ENCODE measurements around the gene SSBP4. TPM values are rescaled to one million over a fixed set of nuclear protein-coding genes. Genes with fewer than 3 reads are reported as not detected.

The SSBP4 gene
- total and polyA plus RNA-seq, 3 donors from 2014 or later, result 80.5 to 118 (median 90.3) TPM

DNA sequence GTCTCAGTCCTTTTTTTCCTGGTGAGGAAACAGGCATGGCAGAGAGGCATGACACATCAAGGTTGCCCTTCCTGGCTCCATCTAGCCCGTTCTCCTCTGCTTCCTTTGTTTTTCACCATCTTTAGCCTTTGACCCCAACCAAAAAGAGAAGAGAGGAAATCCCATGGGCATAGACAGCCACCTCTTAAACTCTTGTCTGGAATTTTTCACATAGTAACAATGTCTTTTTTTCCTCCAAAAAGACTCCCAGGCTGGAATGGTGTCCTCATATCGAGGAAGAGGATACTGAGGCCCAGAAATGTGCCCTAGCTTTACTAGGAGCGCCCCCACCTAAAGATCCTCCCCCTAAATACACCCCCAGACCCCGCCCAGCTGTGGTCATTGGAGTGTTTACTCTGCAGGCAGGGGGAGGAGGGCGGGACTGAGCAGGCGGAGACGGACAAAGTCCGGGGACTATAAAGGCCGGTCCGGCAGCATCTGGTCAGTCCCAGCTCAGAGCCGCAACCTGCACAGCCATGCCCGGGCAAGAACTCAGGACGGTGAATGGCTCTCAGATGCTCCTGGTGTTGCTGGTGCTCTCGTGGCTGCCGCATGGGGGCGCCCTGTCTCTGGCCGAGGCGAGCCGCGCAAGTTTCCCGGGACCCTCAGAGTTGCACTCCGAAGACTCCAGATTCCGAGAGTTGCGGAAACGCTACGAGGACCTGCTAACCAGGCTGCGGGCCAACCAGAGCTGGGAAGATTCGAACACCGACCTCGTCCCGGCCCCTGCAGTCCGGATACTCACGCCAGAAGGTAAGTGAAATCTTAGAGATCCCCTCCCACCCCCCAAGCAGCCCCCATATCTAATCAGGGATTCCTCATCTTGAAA is 33.3 kb upstream of the SSBP4 start, which contains the start of gene GDF15:
TSS of gene GDF15 (plus strand) at position 484 of the 868 bp plus-strand sequence. CDS start at position 516, 32 bp downstream.
- no peak within 1 kb of the TSS for H3K27ac ChIP-seq
- intact Hi-C loops (cut with DNase I; ENCODE audit: low total_unique reads), result no loop called here

DNA sequence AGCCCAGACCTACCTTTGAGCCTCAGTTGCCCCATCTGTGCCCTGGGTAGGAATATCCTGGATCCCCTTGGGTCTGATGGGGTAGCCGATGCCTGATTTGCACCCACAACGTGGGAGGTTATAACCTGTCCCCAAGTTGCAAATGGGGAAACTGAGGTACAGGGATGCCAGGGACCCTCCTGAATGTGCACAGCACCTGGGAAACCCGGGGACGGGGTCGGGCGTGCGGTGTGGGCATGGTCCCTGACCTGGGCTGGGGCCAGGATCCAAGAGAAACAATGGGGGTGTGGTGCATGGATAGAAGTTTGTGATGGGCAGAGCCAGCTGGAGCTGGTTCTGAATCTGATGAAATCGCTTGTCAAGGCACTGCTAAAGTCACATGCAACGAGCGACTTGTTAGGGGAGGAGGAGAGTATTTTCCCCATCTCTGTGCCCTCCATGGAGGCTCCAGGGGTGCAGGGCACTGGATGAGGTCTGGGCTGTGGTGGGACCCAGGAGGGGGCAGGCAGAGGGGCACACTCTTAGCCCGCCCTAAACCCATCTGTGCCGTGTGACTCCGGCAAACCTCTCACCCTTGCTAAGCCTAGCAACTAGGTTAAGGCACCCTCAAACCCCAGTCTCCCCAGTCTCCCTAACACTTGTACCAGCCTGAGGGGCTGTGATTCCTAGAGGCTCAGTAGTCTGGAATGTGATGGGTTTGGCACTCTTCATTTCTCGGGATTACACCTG is 32.5 kb upstream of the SSBP4 start:
- Histone ChIP-seq H3K27ac (no peak overlapping the region), H3K4me1 (peaks cover 14% of the 10 kb centered on the region), H3K9me3 (no peaks in the 10 kb centered on the region), H3K27me3 (no peaks in the 10 kb centered on the region), H3K4me3 (no peak overlapping the region), H3K36me3 (ENCODE audit: low read depth, missing control alignments) (no peaks in the 10 kb centered on the region)
- TF ChIP-seq POLR2A (IDR thresholded peaks at IDR 0.05), result no peak
- TF ChIP-seq, protein P1, sequence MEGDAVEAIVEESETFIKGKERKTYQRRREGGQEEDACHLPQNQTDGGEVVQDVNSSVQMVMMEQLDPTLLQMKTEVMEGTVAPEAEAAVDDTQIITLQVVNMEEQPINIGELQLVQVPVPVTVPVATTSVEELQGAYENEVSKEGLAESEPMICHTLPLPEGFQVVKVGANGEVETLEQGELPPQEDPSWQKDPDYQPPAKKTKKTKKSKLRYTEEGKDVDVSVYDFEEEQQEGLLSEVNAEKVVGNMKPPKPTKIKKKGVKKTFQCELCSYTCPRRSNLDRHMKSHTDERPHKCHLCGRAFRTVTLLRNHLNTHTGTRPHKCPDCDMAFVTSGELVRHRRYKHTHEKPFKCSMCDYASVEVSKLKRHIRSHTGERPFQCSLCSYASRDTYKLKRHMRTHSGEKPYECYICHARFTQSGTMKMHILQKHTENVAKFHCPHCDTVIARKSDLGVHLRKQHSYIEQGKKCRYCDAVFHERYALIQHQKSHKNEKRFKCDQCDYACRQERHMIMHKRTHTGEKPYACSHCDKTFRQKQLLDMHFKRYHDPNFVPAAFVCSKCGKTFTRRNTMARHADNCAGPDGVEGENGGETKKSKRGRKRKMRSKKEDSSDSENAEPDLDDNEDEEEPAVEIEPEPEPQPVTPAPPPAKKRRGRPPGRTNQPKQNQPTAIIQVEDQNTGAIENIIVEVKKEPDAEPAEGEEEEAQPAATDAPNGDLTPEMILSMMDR (IDR thresholded peaks at IDR 0.05), result no peak
- intact Hi-C loops (cut with DNase I; ENCODE audit: low total_unique reads), result no loop called here
- no peak for DNase-seq
- 66 to 75% methylated on average over 13 to 14 of the region's 14 CpGs for WGBS, 2 donors

More for the DNA sequence above, 33.3 kb upstream of the SSBP4 start, which contains the start of gene GDF15:
- WGBS, 2 donors, result 30 to 39% methylated on average over 17 to 33 of the region's 33 CpGs
- DNase-seq, result peak; percentile 66
- peaks cover 14% of the 10 kb centered on the region for H3K4me1 ChIP-seq
- no peaks in the 10 kb centered on the region for H3K9me3 ChIP-seq
- H3K27me3 ChIP-seq, result no peaks in the 10 kb centered on the region
- no peak within 1 kb of the TSS for H3K4me3 ChIP-seq
- no peak for TF ChIP-seq POLR2A (IDR thresholded peaks at IDR 0.05)
- TF ChIP-seq, protein P1 (IDR thresholded peaks at IDR 0.05), result peak; percentile 34 to 39 (median 36)
- no peaks in the 10 kb centered on the region for H3K36me3 ChIP-seq (ENCODE audit: low read depth, missing control alignments)

DNA sequence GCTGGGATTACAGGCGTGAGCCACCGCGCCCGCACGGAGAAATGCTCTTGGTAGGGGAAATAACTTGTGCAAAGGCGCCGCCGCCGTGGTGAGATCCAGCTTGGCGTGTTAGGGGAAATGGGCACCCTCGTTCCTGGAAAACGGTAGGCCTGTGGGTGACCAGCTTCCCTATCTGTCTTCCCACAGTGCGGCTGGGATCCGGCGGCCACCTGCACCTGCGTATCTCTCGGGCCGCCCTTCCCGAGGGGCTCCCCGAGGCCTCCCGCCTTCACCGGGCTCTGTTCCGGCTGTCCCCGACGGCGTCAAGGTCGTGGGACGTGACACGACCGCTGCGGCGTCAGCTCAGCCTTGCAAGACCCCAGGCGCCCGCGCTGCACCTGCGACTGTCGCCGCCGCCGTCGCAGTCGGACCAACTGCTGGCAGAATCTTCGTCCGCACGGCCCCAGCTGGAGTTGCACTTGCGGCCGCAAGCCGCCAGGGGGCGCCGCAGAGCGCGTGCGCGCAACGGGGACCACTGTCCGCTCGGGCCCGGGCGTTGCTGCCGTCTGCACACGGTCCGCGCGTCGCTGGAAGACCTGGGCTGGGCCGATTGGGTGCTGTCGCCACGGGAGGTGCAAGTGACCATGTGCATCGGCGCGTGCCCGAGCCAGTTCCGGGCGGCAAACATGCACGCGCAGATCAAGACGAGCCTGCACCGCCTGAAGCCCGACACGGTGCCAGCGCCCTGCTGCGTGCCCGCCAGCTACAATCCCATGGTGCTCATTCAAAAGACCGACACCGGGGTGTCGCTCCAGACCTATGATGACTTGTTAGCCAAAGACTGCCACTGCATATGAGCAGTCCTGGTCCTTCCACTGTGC is 30.9 kb upstream of the SSBP4 start:
- intact Hi-C loops (cut with DNase I; ENCODE audit: low total_unique reads), result no loop called here
- peak overlapping the region in 1 of 2 donors; percentile 46 for H3K27ac ChIP-seq
- no peaks in the 10 kb centered on the region for H3K36me3 ChIP-seq (ENCODE audit: low read depth, missing control alignments)
- H3K27me3 ChIP-seq, result no peaks in the 10 kb centered on the region
- 8 to 37% methylated on average over 15 to 72 of the region's 86 CpGs for WGBS, 2 donors
- peak; percentile 87 for DNase-seq
- TF ChIP-seq POLR2A (IDR thresholded peaks at IDR 0.05), result no peak
- TF ChIP-seq, protein P1 (IDR thresholded peaks at IDR 0.05), result peak; percentile 98 to 100 (median 99)
- no peaks in the 10 kb centered on the region for H3K9me3 ChIP-seq
- H3K4me1 ChIP-seq, result peaks cover 14% of the 10 kb centered on the region
- peak overlapping the region; percentile 6 to 44 for H3K4me3 ChIP-seq

DNA sequence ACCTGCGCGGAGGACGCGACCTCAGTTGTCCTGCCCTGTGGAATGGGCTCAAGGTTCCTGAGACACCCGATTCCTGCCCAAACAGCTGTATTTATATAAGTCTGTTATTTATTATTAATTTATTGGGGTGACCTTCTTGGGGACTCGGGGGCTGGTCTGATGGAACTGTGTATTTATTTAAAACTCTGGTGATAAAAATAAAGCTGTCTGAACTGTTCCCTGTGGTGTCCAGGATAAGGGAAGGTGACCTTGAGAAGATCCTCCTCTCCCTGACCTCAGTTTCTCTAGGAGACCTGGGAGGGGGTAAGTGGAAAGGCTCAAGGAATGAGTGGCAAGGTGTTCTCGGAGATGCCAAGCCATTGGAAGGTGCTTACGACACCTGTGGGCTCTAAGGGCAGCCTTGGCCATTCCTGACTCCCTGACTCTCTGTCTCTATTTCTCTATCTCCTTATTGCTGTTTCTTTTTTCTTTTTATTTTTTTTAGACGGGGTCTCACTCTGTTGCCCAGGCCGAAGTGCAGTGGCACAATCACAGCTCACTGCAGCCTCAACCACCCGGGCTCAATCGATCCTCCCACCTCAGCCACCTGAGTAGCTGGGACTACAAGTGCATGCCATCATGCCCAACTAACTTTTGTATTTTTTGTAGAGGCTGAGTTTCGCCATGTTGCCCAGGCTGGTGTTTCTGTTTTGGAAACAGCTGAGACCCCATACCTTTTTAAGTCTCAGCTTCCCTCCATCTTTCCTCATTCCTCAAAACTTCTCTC is 30.1 kb upstream of the SSBP4 start:
- intact Hi-C loops (cut with DNase I; ENCODE audit: low total_unique reads), result no loop called here

More for the DNA sequence above, 30.1 kb upstream of the SSBP4 start:
- no peaks in the 10 kb centered on the region for H3K27me3 ChIP-seq
- H3K27ac ChIP-seq, result no peak overlapping the region
- H3K9me3 ChIP-seq, result no peaks in the 10 kb centered on the region
- TF ChIP-seq POLR2A (IDR thresholded peaks at IDR 0.05), result no peak
- TF ChIP-seq, protein P1 (IDR thresholded peaks at IDR 0.05), result no peak
- no peaks in the 10 kb centered on the region for H3K36me3 ChIP-seq (ENCODE audit: low read depth, missing control alignments)
- DNase-seq, result no peak
- H3K4me3 ChIP-seq, result peak overlapping the region in 1 of 2 donors; percentile 44
- 63 to 70% methylated on average over 13 of the region's 13 CpGs for WGBS, 2 donors
- H3K4me1 ChIP-seq, result peaks cover 14% of the 10 kb centered on the region

Measured in testis (tissue), 3 donors.